Vagina (tissue), 2 donors: ENCODE data around the gene CAPN15.

ENCODE experiments used
- POLR2A ChIP-seq, 2 donors: fragments of 450-650 bp; IDR thresholded peaks; one replicate each; pipeline ENCODE4 v1.6.1; 2017; ENCODE audit warnings: antibody characterized with exemption in 2 of 2, mild to moderate bottlenecking in 2 of 2, moderate library complexity in 2 of 2
- TF ChIP-seq, protein P1 (sequence below), 3 experiments: fragments of 450-650 bp in 2 of 3; fragments of 200-600 bp in 1 of 3; sonication (generic) in 1 of 3; IDR thresholded peaks; one replicate each; pipeline ENCODE4 v1.5.1; 2017 to 2019; ENCODE audit warnings: antibody characterized with exemption in 3 of 3, mild to moderate bottlenecking in 2 of 3, moderate library complexity in 2 of 3

DNA sequence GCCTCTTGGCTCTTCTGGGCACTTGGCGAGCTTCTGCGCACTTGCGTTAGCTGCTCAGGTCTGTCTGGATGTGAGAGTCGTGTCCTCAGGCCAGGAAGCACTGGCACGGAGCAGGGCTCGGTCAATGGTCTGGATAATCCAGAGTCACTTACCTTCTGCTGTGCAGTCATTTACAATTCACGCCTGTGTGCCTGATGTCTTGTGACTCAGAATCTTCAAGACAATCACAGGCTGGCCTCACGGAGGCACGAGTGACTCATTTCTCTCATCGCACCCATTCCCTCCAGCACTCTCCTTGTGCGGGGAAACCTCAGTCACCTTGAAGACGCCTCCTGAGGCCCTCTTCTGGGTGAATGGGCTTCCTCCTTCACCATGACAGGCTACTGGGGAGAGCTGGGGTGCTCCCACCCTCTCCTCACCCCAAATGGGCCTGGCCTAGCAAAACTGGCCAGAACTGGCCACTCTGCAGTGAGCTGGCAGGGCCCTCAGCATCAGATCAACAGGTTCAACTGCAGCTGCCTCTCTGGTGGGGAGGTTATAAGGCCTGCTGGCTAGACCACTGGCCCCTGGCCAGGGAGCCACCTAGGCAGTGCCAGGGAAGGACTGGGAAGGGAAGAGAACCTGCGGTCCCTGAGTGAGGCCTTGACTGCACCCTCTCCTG is 1.9 kb upstream of the CAPN15 start:
- TF ChIP-seq, protein P1, sequence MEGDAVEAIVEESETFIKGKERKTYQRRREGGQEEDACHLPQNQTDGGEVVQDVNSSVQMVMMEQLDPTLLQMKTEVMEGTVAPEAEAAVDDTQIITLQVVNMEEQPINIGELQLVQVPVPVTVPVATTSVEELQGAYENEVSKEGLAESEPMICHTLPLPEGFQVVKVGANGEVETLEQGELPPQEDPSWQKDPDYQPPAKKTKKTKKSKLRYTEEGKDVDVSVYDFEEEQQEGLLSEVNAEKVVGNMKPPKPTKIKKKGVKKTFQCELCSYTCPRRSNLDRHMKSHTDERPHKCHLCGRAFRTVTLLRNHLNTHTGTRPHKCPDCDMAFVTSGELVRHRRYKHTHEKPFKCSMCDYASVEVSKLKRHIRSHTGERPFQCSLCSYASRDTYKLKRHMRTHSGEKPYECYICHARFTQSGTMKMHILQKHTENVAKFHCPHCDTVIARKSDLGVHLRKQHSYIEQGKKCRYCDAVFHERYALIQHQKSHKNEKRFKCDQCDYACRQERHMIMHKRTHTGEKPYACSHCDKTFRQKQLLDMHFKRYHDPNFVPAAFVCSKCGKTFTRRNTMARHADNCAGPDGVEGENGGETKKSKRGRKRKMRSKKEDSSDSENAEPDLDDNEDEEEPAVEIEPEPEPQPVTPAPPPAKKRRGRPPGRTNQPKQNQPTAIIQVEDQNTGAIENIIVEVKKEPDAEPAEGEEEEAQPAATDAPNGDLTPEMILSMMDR (IDR thresholded peaks at IDR 0.05): no peak
- no peak for TF ChIP-seq POLR2A (IDR thresholded peaks at IDR 0.05)
